Mammary epithelial cell (primary cell): ENCODE data around the gene CPEB1.

Experiments
- CTCF ChIP-seq, 2 donors: IDR thresholded peaks in 1 of 2; conservative IDR thresholded peaks in 1 of 2; 2 replicates each; pipeline ENCODE4 v1.5.1; 2011 to 2012; ENCODE audit warnings: inconsistent platforms in 2 of 2, low read length in 2 of 2, mild to moderate bottlenecking in 2 of 2, control low read depth in 1 of 2, low read depth in 1 of 2; ENCODE audit not compliant: insufficient read depth in 1 of 2; ENCODE audit errors: extremely low read depth in 1 of 2
- EZH2 ChIP-seq: IDR thresholded peaks from 2 replicates; pipeline ENCODE4 v1.6.1; 2012; ENCODE audit warnings: low read length, inconsistent platforms, borderline replicate concordance

- no peak for TF ChIP-seq CTCF (conservative IDR thresholded peaks at IDR 0.05 in 1 of 2, IDR thresholded peaks at IDR 0.05 in 1 of 2; ENCODE audit: extremely low read depth in 1 of 2, insufficient read depth in 1 of 2, low read depth in 1 of 2, low read length in 2 of 2)
- TF ChIP-seq EZH2 = no peak
Measured at GRCh38 chr15:82570721-82571508, 76.2 kb downstream of the CPEB1 start.
